GM21381 (cell line): ENCODE measurements around the gene SYNE1.

Experiments used
- ATAC-seq: cut with Tn5 transposase; IDR thresholded peaks from one replicate; pipeline ENCODE4 v1.9.1; 2021; ENCODE audit warnings: mild to moderate bottlenecking, moderate library complexity; ENCODE audit not compliant: unreplicated experiment

The SYNE1 gene

GRCh38 chr6:152296648-152297376 is 340.4 kb downstream of the SYNE1 start:
- no peak for ATAC-seq

- ATAC-seq = no peak
Measured at GRCh38 chr6:152295920-152296319, 341.2 kb downstream of the SYNE1 start.

GRCh38 chr6:152295346-152295745 is 341.8 kb downstream of the SYNE1 start:
- no peak for ATAC-seq

- no peak for ATAC-seq
Measured at GRCh38 chr6:152293404-152293803, 343.8 kb downstream of the SYNE1 start.

- ATAC-seq = no peak
Measured at GRCh38 chr6:152292555-152292954, 344.6 kb downstream of the SYNE1 start.

- ATAC-seq = no peak
Measured at GRCh38 chr6:152290693-152291092, 346.5 kb downstream of the SYNE1 start.

- ATAC-seq = no peak
Measured at GRCh38 chr6:152277826-152278329, 359.3 kb downstream of the SYNE1 start.

GRCh38 chr6:152273638-152274037 is 363.5 kb downstream of the SYNE1 start:
- ATAC-seq = no peak

- no peak for ATAC-seq
Measured at GRCh38 chr6:152273002-152273401, 364.2 kb downstream of the SYNE1 start.

- ATAC-seq = no peak
Measured at GRCh38 chr6:152272486-152272885, 364.7 kb downstream of the SYNE1 start.

GRCh38 chr6:152271776-152272464 is 365.2 kb downstream of the SYNE1 start:
- peak; percentile 64 for ATAC-seq

- no peak for ATAC-seq
Measured at GRCh38 chr6:152270301-152270925, 366.7 kb downstream of the SYNE1 start.

- ATAC-seq = no peak
Measured at GRCh38 chr6:152268846-152269442, 368.2 kb downstream of the SYNE1 start.

- ATAC-seq = no peak
Measured at GRCh38 chr6:152267967-152268845, 369.0 kb downstream of the SYNE1 start.

GRCh38 chr6:152265651-152266050 is 371.5 kb downstream of the SYNE1 start:
- ATAC-seq = no peak

GRCh38 chr6:152263582-152263981 is 373.6 kb downstream of the SYNE1 start:
- ATAC-seq = no peak

- ATAC-seq = no peak
Measured at GRCh38 chr6:152261179-152261578, 376.0 kb downstream of the SYNE1 start.

- no peak for ATAC-seq
Measured at GRCh38 chr6:152259234-152259633, 377.9 kb downstream of the SYNE1 start.

- ATAC-seq = no peak
Measured at GRCh38 chr6:152257581-152257980, 379.6 kb downstream of the SYNE1 start.

GRCh38 chr6:152250127-152250526 is 387.0 kb downstream of the SYNE1 start:
- ATAC-seq = no peak
